ENCODE results near the gene HELZ.
A peak's percentile ranks its signal among the peaks of the same experiment; 100 is the strongest.
"Not testable (repeated sequence)": the region's sequence is repeated elsewhere in the genome, so short reads cannot be mapped to it uniquely, and the experiment has no call there.

HELZ gene

GRCh38 chr17:67262435-67263117 lies 17.6 kb upstream of the HELZ start:
- DNase-seq (ENCODE audit: low spot score): no peak

DNA sequence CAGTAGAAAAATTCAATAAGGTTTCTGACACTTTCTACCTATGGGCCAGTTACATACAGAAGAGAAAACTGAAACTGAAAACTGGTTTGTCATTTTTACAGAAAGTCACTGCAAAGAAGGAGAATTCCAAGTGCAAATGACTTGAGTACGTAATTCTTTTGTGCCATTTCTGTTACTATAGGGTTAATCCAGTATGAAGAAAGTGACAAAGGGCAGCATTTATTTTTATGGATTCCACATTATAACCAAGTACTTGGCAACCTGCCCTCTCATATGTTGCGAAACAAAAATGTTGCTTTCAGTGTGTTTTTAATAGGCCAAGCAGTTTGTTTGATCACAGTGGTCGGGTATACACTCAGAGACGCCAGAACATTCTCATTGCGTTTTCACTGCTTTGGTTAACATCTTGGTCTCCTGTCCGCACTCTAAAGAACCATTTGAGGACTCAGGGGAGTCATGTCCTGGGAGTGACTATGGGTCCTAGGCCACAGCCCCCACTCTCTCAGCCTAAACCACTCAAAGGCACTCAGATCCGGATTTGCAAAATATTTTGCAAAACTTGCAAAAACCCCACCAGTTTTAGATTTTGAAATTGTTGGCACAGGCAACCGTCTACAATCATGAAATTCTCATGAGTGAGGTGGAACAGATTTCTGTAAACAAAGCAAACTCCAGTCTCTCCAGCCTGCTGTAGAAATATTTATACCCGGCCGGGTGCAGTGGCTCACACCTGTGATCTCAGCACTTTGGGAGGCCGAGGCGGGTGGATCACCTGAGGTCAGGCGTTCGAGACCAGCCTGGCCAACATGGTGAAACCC lies 15.4 kb upstream of the HELZ start:
- no peak for DNase-seq (ENCODE audit: low spot score)

DNA sequence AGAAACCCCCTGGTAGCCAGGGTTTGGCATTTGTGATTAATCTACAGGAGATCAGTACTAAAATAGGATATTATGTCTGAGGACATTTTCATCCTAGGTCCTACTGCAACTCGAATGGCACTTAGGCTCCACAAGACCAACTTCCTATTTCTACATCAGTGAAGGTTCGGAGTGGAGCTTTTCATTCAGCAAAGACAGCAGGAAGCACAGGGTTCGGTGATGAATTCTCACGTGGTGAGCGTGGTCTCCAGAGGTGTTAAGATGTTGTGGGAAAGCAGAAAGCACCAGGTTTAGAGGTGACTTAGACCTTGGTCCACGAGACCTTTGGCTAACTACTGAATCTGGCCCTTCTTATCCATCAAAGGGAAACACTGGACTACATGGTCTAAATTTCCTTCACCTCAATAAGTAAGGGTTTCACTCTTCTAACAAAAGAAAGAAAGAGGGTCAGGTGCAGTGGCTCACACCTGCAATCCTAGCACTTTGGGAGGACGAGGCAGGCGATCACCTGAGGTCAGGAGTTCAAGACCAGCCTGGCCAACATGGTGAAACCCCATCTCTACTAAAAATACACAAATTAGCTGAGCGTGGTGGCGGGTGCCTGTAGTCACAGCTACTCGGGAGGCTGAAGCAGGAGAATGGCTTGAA lies 13.9 kb upstream of the HELZ start:
- peak; percentile 43 for DNase-seq (ENCODE audit: low spot score)

DNA sequence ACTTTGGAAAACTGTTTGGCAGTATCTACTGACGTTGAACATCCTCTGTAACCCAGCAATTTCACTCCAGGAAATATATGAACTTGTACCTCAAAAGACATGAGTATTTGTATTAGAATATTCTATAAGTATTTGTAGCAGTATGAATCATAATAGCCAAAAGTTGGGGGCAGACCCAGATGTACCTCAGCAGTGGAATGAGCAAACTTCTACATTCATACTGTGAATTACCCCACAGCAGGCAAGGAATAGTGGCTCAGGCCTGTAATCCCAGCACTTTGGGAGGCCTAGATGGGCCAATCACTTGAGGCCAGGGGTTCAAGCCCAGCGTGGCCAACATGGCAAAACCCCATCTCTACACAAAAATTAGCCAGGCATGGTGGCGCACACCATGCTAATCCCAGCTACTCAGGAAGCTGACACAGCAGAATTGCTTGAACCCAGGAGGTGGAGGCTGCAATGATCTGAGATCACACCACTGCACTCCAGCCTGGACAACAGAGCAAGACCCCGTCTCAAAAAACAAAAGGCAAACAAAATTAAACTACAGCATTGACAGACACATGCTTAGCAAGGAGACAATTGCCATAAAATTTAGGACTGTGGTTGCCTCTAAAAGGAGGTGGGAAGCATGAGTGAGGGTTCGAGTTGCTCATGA lies 11.2 kb upstream of the HELZ start:
- no peak for DNase-seq (ENCODE audit: low spot score)

DNA sequence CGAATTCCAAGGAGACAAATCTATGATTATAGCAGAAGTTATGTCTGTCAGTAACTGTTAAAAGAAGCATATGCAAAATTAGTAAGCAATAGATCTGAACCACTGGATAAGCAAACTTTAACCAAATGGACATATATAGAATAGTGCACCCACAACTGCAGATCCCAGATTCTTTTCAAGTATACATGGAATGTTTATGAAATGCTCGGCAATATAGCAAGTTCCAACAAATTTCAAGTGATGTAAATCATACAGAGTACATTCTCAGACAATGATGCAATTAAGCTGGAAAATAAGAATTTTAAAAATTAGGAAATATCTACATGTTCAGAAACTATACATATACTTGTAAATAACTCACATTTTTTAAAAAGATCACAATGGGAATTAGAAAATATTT lies 8.4 kb upstream of the HELZ start:
- DNase-seq (ENCODE audit: low spot score): no peak

- DNase-seq (ENCODE audit: low spot score): not testable (repeated sequence)
Measured at GRCh38 chr17:67251586-67251985, 6.6 kb upstream of the HELZ start.

GRCh38 chr17:67248291-67248690 lies 3.3 kb upstream of the HELZ start:
- DNase-seq (ENCODE audit: low spot score): no peak

DNA sequence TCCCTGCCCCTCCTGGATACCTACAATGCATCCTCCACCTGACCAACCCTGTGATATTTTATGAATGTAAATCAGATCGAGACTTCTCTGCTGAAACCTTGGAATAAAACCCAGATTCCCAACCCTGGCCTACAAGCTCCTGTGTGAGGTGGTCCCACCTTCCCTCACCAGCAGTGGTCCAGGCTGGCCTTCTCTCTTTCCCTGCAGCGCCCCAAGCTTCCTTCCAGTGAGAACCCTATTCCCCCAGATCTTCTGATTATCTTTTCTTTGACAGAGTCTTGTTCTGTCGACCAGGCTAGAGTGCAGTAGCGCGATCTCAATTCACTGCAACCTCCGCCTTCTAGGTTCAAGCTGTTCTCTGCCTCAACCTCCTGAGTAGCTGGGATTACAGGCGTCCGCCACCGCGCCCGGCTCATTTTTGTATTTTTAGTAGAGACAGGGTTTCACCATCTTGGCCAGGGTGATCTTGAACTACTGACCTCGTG lies 2.5 kb upstream of the HELZ start:
- no peak for DNase-seq (ENCODE audit: low spot score)

- DNase-seq (ENCODE audit: low spot score): peak; percentile 56
Measured at GRCh38 chr17:67246653-67247415, 1.8 kb upstream of the HELZ start.

GRCh38 chr17:67246403-67246652 lies 1.3 kb upstream of the HELZ start:
- no peak for DNase-seq (ENCODE audit: low spot score)

DNA sequence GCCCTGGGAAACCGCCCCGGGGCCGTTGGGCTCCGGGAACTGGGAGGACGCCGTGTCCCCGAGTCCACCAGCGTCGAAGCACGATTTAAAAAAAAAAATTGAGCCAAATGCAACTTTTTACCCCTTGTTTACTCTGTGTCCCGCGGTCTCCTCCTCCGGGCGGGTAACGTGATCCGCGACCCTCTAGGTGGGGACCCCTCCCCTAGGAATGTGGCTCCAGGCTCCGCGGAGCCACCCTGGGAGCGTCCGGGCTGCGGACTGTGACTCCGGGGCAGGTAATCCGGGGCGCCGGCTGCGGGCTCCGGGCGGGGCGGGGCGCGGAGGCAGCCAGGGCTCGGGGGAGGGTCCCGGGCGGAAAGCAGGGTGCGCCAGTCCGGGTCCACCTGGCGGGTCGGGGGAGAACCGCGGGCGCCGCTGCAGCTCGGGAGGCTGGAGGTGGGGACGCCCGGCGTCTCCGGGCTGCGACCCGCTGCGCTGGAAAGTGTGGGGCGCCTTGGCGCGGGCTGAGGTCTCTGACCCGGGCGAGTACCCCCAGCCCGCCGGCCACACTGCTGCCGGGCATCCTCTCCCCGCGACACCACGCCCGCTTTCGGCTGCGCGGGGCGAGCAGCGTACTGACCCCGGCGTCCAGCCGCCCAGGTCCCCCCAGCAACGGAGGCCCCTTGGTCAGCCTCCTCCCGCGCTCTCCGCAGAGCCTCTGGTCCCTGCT lies 852 bp upstream of the HELZ start:
- DNase-seq (ENCODE audit: low spot score): peak; percentile 33

GRCh38 chr17:67244431-67245072 lies 444 bp downstream of the HELZ start:
- DNase-seq (ENCODE audit: low spot score): no peak

GRCh38 chr17:67243284-67243683 lies 1.7 kb downstream of the HELZ start:
- no peak for DNase-seq (ENCODE audit: low spot score)

GRCh38 chr17:67241719-67242341 lies 3.2 kb downstream of the HELZ start:
- DNase-seq (ENCODE audit: low spot score): no peak

DNA sequence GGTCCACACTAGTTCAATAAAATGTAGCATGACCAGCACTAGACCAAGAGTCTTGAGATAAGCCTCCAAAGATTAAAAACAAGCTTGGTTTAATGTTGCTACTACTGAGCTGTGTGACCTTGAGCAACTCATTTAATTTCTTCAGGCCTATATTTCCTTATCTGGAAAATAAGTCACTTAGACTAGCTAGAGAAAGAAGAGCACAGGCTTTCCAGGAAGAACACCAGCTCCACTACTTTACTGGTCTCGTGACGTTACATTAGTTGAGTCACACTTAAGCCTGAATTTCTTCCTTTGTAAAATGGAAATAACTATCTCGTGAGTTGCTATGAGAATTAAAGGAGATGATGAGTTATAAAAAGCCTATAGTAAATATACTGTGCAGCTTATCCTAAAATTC lies 5.4 kb downstream of the HELZ start:
- DNase-seq (ENCODE audit: low spot score): no peak

DNA sequence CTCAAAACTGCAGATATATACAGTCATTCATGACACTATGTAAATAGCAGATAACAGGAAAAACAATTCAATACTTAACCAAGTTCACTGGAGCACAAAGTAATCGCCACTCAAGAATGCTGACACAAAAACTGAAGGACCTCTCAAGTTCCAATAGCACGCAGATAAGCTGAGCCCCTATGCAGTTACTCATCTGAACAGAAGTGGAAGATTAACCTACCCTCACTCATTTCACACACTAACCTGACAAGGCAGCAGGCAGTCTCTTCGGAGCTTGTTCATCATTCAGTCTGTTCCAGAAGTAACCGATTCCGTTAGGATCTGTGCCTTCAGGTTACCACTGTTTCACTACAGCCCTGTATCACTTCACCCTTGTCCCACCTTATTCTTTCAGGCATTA lies 6.0 kb downstream of the HELZ start:
- no peak for DNase-seq (ENCODE audit: low spot score)

GRCh38 chr17:67232441-67232840 lies 12.6 kb downstream of the HELZ start:
- DNase-seq (ENCODE audit: low spot score): no peak

- no peak for DNase-seq (ENCODE audit: low spot score)
Measured at GRCh38 chr17:67229109-67229955, 15.7 kb downstream of the HELZ start.

GRCh38 chr17:67227488-67227887 lies 17.5 kb downstream of the HELZ start:
- no peak for DNase-seq (ENCODE audit: low spot score)

Measured in CD4-positive, alpha-beta T cell treated with Interleukin-2 at 100 ng/mL for 4 hours (primary cell).